GM12875 (cell line): ENCODE results near the gene PICALM.

ENCODE experiments used
- H3K4me3 ChIP-seq: one replicate; pipeline ENCODE4 v1.5.1; 2011; ENCODE audit warnings: low read depth, low read length, control low read depth
- TF ChIP-seq, protein P1 (sequence below): IDR thresholded peaks from 2 replicates; pipeline ENCODE4 v1.5.1; 2011; ENCODE audit warnings: low read depth, mild to moderate bottlenecking, control low read depth, inconsistent platforms, low read length, moderate library complexity, borderline replicate concordance; ENCODE audit not compliant: insufficient read depth

PICALM gene

GRCh38 chr11:86013713-86014112 is 55.2 kb downstream of the PICALM start:
- H3K4me3 ChIP-seq = no peak overlapping the region
- TF ChIP-seq, protein P1, sequence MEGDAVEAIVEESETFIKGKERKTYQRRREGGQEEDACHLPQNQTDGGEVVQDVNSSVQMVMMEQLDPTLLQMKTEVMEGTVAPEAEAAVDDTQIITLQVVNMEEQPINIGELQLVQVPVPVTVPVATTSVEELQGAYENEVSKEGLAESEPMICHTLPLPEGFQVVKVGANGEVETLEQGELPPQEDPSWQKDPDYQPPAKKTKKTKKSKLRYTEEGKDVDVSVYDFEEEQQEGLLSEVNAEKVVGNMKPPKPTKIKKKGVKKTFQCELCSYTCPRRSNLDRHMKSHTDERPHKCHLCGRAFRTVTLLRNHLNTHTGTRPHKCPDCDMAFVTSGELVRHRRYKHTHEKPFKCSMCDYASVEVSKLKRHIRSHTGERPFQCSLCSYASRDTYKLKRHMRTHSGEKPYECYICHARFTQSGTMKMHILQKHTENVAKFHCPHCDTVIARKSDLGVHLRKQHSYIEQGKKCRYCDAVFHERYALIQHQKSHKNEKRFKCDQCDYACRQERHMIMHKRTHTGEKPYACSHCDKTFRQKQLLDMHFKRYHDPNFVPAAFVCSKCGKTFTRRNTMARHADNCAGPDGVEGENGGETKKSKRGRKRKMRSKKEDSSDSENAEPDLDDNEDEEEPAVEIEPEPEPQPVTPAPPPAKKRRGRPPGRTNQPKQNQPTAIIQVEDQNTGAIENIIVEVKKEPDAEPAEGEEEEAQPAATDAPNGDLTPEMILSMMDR = no peak

- no peak overlapping the region for H3K4me3 ChIP-seq
- TF ChIP-seq, protein P1 = no peak
Measured at GRCh38 chr11:86011175-86011574, 57.7 kb downstream of the PICALM start.

DNA sequence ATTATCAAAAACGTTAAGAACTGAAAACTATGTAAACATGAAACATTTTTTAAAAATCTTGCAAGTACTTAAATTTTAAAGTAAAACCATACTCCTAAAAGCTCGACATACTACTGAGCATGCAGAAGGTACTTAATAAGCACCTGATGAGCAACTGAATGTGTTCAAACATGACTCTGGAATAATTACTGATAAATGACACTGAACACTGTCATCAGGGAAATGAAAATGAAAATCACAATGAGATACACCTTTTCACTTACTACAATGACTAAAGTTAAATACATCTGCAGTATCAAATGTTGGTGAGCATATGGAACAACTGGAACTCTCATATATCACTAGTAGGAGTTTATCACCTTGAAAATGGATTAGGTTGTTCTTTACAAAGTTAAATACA is 65.2 kb downstream of the PICALM start:
- H3K4me3 ChIP-seq = no peak overlapping the region
- TF ChIP-seq, protein P1 = no peak

GRCh38 chr11:86002431-86002830 is 66.5 kb downstream of the PICALM start:
- TF ChIP-seq, protein P1 = no peak

GRCh38 chr11:85991508-85991907 is 77.4 kb downstream of the PICALM start:
- TF ChIP-seq, protein P1 = no peak
- no peak overlapping the region for H3K4me3 ChIP-seq

More at GRCh38 chr11:86002431-86002830, 66.5 kb downstream of the PICALM start:
- no peak overlapping the region for H3K4me3 ChIP-seq

- TF ChIP-seq, protein P1 = no peak
- no peak overlapping the region for H3K4me3 ChIP-seq
Measured at GRCh38 chr11:85989746-85990145, 79.1 kb downstream of the PICALM start.

- TF ChIP-seq, protein P1 = no peak
- no peak overlapping the region for H3K4me3 ChIP-seq
Measured at GRCh38 chr11:85988780-85989179, 80.1 kb downstream of the PICALM start.
